Measurements from ENCODE around the gene SNAPC1. TPM values are rescaled to one million over a fixed set of nuclear protein-coding genes. Genes with fewer than 3 reads are reported as not detected.

Gene SNAPC1
- total RNA-seq, 2 experiments from 2014 or later, result 5.1 to 5.8 TPM

DNA sequence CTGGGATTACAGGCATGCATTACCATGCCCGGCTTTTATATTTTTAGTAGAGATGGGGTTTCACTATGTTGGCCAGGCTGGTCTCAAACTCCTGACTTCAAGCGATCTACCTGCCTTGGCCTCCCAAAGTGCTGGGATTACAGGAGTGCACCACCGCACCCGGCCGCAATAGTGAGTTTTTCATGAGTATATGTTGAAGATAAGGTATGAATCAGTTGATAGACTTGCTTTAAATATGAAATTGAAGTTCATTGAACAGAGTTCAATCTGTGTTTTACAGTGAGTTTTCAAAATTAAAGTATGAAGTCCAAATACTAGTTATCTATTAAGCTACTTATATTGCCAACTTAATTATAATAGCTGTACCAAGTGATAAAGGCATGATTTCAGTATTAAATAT is 35.1 kb downstream of the SNAPC1 start:
- Mint-ChIP-seq H3K27ac (no peak overlapping the region), H3K4me3 (no peak overlapping the region), H3K9me3 (ENCODE audit: low read depth) (no peaks in the 10 kb centered on the region), H3K4me1 (peaks cover 5% of the 10 kb centered on the region), H3K36me3 (peaks cover 10% of the 10 kb centered on the region), H3K27me3 (no peaks in the 10 kb centered on the region)
- ATAC-seq, result no peak
- DNase-seq, result no peak
- CTCF ChIA-PET, result interaction anchor here (1.2 kb wide), 1 partner anchor 321 kb away, joined by 3 read pairs; no protein-coding TSS in a partner anchor

- Mint-ChIP-seq H3K36me3 (no peaks in the 10 kb centered on the region), H3K4me3 (no peak overlapping the region), H3K9me3 (ENCODE audit: low read depth) (no peaks in the 10 kb centered on the region), H3K27me3 (no peaks in the 10 kb centered on the region), H3K27ac (no peak overlapping the region), H3K4me1 (peaks cover 9% of the 10 kb centered on the region)
- DNase-seq (no peak), ATAC-seq (no peak)
- CTCF ChIA-PET, result no interaction called here
These were observed 39.9 kb downstream of the SNAPC1 start for GRCh38 chr14:61802010-61802568.

- DNase-seq (no peak), ATAC-seq (no peak)
- CTCF ChIA-PET, result interaction anchor here (1.6 kb wide), 1 partner anchor 34 kb away, joined by 7 read pairs; no protein-coding TSS in a partner anchor
- Mint-ChIP-seq H3K4me1 (peaks cover 8% of the 10 kb centered on the region), H3K4me3 (no peak overlapping the region), H3K9me3 (ENCODE audit: low read depth) (no peaks in the 10 kb centered on the region), H3K27me3 (peaks cover 5% of the 10 kb centered on the region), H3K27ac (no peak overlapping the region), H3K36me3 (no peaks in the 10 kb centered on the region)
These were observed 41.5 kb downstream of the SNAPC1 start for GRCh38 chr14:61803755-61804154.

- Mint-ChIP-seq H3K4me3 (no peak overlapping the region), H3K4me1 (peaks cover 4% of the 10 kb centered on the region), H3K9me3 (ENCODE audit: low read depth) (no peaks in the 10 kb centered on the region), H3K27ac (no peak overlapping the region), H3K36me3 (no peaks in the 10 kb centered on the region), H3K27me3 (peaks cover 15% of the 10 kb centered on the region)
- ATAC-seq (no peak), DNase-seq (no peak)
- CTCF ChIA-PET, result no interaction called here
These were observed 43.2 kb downstream of the SNAPC1 start for GRCh38 chr14:61805451-61805850.

DNA sequence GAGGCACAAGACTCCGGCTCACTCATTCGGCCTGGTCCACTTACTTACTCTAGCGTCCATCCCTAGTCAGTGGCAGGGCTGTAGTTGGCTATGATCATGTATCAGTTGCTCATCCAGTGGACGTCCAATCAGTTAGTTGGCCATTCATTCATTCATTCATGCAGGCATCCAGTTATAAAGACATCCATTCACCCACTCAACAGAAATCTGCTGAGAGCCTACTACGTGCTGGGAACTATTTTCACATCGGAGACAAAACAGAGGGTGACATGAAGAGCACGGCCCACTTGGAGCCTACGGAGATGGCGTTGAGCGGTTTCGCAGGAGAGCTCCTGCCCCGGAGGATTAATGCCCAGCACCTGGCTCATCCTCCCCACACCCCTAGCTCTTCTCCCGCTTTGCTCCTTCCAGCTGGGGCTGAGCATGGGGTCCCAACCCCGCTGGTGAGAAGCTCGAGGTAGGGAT is 49.7 kb downstream of the SNAPC1 start:
- ATAC-seq (no peak), DNase-seq (no peak)
- H3K4me3 Mint-ChIP-seq, result peak overlapping the region; percentile 66
- H3K9me3 Mint-ChIP-seq (ENCODE audit: low read depth), result no peaks in the 10 kb centered on the region
- H3K4me1 Mint-ChIP-seq, result peaks cover 8% of the 10 kb centered on the region
- H3K27ac Mint-ChIP-seq, result no peak overlapping the region
- peaks cover 73% of the 10 kb centered on the region for H3K27me3 Mint-ChIP-seq
- CTCF ChIA-PET, result no interaction called here
- H3K36me3 Mint-ChIP-seq, result no peaks in the 10 kb centered on the region

- CTCF ChIA-PET, result interaction anchor here (1.0 kb wide), 1 partner anchor 337 kb away, joined by 4 read pairs; no protein-coding TSS in a partner anchor
- H3K9me3 Mint-ChIP-seq (ENCODE audit: low read depth), result no peaks in the 10 kb centered on the region
- peaks cover 8% of the 10 kb centered on the region for H3K4me1 Mint-ChIP-seq
- H3K4me3 Mint-ChIP-seq, result peak within 1 kb of the TSS; percentile 66
- DNase-seq (no peak), ATAC-seq (peak; percentile 57)
- H3K36me3 Mint-ChIP-seq, result no peaks in the 10 kb centered on the region
- no peak within 1 kb of the TSS for H3K27ac Mint-ChIP-seq
- H3K27me3 Mint-ChIP-seq, result peaks cover 75% of the 10 kb centered on the region
These were observed 50.3 kb downstream of the SNAPC1 start, which contains the start of gene SYT16 for GRCh38 chr14:61812347-61813095. TSS of gene SYT16 (plus strand) at chr14:61812703.

DNA sequence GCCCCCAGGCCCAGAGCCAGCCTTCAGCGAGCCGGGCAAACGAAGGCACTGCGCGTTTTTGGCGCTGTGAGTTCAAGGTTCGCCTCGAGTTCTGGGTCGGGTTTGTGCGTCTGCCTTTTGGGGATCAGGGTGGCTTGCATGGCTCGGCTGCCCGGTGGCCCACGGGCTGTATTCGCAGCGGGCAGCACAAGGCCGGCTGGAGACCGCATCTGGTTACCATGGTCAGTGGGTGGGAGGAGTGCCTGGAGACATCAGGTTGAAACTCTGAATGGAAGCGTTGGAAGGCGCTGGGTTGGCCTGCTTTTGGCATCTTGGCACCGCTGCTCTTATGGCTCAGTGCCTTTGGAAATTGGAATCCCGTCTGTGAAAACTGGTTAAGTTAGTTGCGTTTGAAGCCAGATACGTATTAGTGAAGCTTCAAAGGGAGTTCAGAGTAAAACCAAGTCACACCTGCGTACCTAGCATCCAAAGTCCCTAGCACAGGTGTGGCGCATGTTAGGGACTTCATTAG is 50.9 kb downstream of the SNAPC1 start:
- no peaks in the 10 kb centered on the region for H3K9me3 Mint-ChIP-seq (ENCODE audit: low read depth)
- H3K4me3 Mint-ChIP-seq, result peak overlapping the region; percentile 43
- no peaks in the 10 kb centered on the region for H3K36me3 Mint-ChIP-seq
- CTCF ChIA-PET, result interaction anchor here (1.0 to 1.3 kb wide), 2 partner anchors 24 to 338 kb away, joined by 3 to 4 read pairs; no protein-coding TSS in a partner anchor
- H3K27me3 Mint-ChIP-seq, result peaks cover 78% of the 10 kb centered on the region
- no peak overlapping the region for H3K27ac Mint-ChIP-seq
- peaks cover 8% of the 10 kb centered on the region for H3K4me1 Mint-ChIP-seq
- DNase-seq, result no peak
- ATAC-seq, result no peak

- ATAC-seq (no peak), DNase-seq (no peak)
- H3K27me3 Mint-ChIP-seq, result peaks cover 32% of the 10 kb centered on the region
- no peak overlapping the region for H3K27ac Mint-ChIP-seq
- no peaks in the 10 kb centered on the region for H3K36me3 Mint-ChIP-seq
- CTCF ChIA-PET, result no interaction called here
- H3K9me3 Mint-ChIP-seq (ENCODE audit: low read depth), result no peaks in the 10 kb centered on the region
- H3K4me3 Mint-ChIP-seq, result no peak overlapping the region
- no peaks in the 10 kb centered on the region for H3K4me1 Mint-ChIP-seq
These were observed 60.2 kb downstream of the SNAPC1 start for GRCh38 chr14:61822458-61822857.

DNA sequence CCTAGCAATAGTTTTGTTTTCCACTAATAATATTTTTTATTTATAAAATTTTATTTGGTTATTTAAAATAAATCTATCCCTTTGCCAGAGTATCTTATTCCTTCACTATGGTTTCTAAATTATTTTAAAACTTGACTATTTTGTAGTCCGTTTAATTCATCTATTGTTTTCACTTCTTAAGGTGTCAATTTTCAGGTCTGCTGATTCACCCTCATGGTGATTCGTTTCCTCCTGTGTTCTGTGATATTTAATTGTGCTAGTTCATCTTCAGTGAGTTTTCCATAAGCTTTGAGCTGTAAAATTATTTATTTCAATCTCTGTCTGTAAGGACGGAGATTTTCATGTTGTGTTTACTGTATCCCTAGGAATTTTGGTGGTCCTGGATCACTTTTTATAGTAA is 70.6 kb downstream of the SNAPC1 start:
- Mint-ChIP-seq H3K4me3 (no peak overlapping the region), H3K36me3 (no peaks in the 10 kb centered on the region), H3K9me3 (ENCODE audit: low read depth) (no peaks in the 10 kb centered on the region), H3K27me3 (peaks cover 17% of the 10 kb centered on the region), H3K4me1 (peaks cover 4% of the 10 kb centered on the region), H3K27ac (no peak overlapping the region)
- no peak for ATAC-seq
- CTCF ChIA-PET, result no interaction called here
- DNase-seq, result no peak

DNA sequence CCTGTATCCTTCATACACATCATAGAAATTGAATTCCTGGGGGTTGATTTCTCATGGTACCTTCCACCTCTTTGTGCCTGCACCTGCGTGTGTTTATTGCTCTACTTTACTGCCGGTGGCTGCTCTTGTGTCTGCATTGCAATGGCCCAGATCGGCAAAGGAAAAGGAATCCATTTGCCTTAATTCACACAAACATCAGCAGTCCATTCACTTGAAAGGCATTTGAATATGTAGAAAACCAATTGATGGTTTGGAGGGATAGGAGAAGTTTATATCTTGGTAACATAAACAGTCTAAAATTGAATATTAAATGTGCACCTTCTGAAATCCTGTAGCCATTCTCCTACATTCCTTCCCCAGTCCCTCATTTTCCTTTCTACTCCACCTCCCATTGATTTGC is 74.0 kb downstream of the SNAPC1 start:
- Mint-ChIP-seq H3K4me3 (no peak overlapping the region), H3K27ac (no peak overlapping the region), H3K9me3 (ENCODE audit: low read depth) (no peaks in the 10 kb centered on the region), H3K27me3 (peaks cover 35% of the 10 kb centered on the region), H3K4me1 (peaks cover 5% of the 10 kb centered on the region), H3K36me3 (no peaks in the 10 kb centered on the region)
- no peak for DNase-seq
- CTCF ChIA-PET, result interaction anchor here (0.7 to 2.7 kb wide), 13 partner anchors 15 to 375 kb away, joined by 3 to 27 read pairs (median 8); partner anchors contain the start of gene SNAPC1
- no peak for ATAC-seq

- Mint-ChIP-seq H3K9me3 (ENCODE audit: low read depth) (no peaks in the 10 kb centered on the region), H3K27me3 (peaks cover 34% of the 10 kb centered on the region), H3K4me1 (peaks cover 5% of the 10 kb centered on the region), H3K27ac (no peak overlapping the region), H3K36me3 (no peaks in the 10 kb centered on the region), H3K4me3 (no peak overlapping the region)
- ATAC-seq (no peak), DNase-seq (no peak)
- CTCF ChIA-PET, result interaction anchor here (0.6 to 2.7 kb wide), 35 partner anchors 9 to 568 kb away, joined by 3 to 27 read pairs (median 5); partner anchors contain the start of genes SNAPC1 and TMEM30B
These were observed 74.6 kb downstream of the SNAPC1 start for GRCh38 chr14:61836807-61837206.

GRCh38 chr14:61837336-61838229 is 75.4 kb downstream of the SNAPC1 start:
- ATAC-seq, result peak; percentile 97
- H3K27me3 Mint-ChIP-seq, result peaks cover 33% of the 10 kb centered on the region
- H3K4me3 Mint-ChIP-seq, result no peak overlapping the region
- H3K36me3 Mint-ChIP-seq, result no peaks in the 10 kb centered on the region
- no peak overlapping the region for H3K27ac Mint-ChIP-seq
- H3K4me1 Mint-ChIP-seq, result peaks cover 5% of the 10 kb centered on the region
- CTCF ChIA-PET, result interaction anchor here (0.6 to 2.7 kb wide), 52 partner anchors 10 to 571 kb away, joined by 3 to 27 read pairs (median 4); partner anchors contain the start of genes SNAPC1 and TMEM30B
- H3K9me3 Mint-ChIP-seq (ENCODE audit: low read depth), result no peaks in the 10 kb centered on the region
- peak; percentile 83 for DNase-seq

Measured in activated CD8-positive, alpha-beta memory T cell treated with anti-CD3 and anti-CD28 coated beads, Interleukin-2, amount 10 ng/mL, durations not matched to agents 7 days and 5 days (primary cell).